Subcutaneous adipose tissue (tissue), 4 donors: Measurements from ENCODE around the gene GOLPH3. TPM values are rescaled to one million over a fixed set of nuclear protein-coding genes. Genes with fewer than 3 reads are reported as not detected.

Experiments
- total RNA-seq, 4 donors: library from RNA; depleted of rRNA; stranded (reverse); fragments of >200 nt; gene quantifications; one replicate each; pipeline ENCODE4 v1.1.0, GENCODE V29; 2016
- TF ChIP-seq, protein P1 (sequence below): fragments of 450-650 bp; IDR thresholded peaks from one replicate; pipeline ENCODE4 v1.5.1; 2016; ENCODE audit warnings: low read depth, mild to moderate bottlenecking, control low read depth, antibody characterized with exemption, moderate library complexity

GOLPH3 gene
- total RNA-seq, result 100 to 1,000 TPM in 1 of 4 donors, 10 to 100 TPM in 3; 78.9 to 122 (median 87.5) TPM

GRCh38 chr5:32174011-32174870 lies at the start of gene GOLPH3:
Gene GOLPH3 (minus strand): TSS chr5:32174319. CDS start chr5:32174034, 285 bp downstream.
- TF ChIP-seq, protein P1, sequence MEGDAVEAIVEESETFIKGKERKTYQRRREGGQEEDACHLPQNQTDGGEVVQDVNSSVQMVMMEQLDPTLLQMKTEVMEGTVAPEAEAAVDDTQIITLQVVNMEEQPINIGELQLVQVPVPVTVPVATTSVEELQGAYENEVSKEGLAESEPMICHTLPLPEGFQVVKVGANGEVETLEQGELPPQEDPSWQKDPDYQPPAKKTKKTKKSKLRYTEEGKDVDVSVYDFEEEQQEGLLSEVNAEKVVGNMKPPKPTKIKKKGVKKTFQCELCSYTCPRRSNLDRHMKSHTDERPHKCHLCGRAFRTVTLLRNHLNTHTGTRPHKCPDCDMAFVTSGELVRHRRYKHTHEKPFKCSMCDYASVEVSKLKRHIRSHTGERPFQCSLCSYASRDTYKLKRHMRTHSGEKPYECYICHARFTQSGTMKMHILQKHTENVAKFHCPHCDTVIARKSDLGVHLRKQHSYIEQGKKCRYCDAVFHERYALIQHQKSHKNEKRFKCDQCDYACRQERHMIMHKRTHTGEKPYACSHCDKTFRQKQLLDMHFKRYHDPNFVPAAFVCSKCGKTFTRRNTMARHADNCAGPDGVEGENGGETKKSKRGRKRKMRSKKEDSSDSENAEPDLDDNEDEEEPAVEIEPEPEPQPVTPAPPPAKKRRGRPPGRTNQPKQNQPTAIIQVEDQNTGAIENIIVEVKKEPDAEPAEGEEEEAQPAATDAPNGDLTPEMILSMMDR, result no peak

DNA sequence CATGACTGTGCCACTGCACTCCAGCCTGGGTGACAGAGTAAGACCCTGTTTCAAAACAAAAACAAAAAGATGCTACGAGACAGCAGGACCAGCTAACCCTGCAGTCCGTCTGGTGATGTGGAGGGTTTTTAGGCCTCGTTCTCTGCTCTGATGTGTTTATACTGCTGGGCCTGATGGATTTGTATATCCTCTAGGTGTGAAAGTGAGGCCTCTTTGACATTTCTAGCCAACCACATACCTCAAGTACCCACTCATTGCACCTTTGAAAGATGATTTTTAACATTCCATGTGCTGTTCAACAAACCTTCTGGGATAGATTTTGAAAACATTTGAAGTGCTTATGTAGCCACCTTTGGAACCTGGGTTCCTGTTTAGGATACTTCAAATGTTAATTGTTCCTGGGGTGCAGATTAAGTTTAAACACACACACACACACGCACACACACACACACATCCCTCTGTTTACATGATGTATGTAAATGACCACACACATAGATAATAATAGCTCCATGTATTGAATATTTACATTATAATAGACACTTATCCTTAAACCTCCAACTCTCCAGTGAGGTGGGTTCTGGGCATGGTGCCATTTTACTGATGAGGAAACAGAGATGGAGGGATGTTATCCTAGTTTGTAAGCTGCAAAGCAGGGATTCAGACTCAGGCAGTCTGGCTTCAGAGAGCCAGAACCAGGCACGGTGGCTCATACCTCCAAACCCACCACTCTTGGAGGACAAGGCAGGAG lies 48.8 kb upstream of the GOLPH3 start:
- TF ChIP-seq, protein P1, result no peak

GRCh38 chr5:32217886-32218396 lies 43.8 kb upstream of the GOLPH3 start:
- TF ChIP-seq, protein P1, result no peak

- TF ChIP-seq, protein P1, result no peak
Observed at GRCh38 chr5:32210151-32210550, 36.0 kb upstream of the GOLPH3 start.

DNA sequence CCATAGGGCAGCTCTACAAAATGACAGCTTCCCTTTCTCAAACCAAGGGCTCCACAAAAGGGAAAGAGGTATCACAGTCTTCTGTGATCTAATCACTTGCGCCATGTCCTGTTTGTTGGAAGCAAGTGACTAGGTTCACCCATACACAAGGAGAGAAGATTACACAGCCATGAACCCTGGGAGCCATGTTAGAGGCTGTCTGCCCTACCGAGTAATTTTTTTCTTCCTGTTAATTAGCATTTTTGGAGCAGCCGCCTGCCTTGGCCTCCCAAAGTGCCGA lies 33.2 kb upstream of the GOLPH3 start:
- TF ChIP-seq, protein P1, result no peak

- TF ChIP-seq, protein P1, result no peak
Observed at GRCh38 chr5:32206509-32207354, 32.6 kb upstream of the GOLPH3 start.
